Measurements from ENCODE around the gene HELZ. TPM values are rescaled to one million over a fixed set of nuclear protein-coding genes. Genes with fewer than 3 reads are reported as not detected.

The HELZ gene
- total RNA-seq, 1 donor from 2014 or later: 63.5 TPM

DNA sequence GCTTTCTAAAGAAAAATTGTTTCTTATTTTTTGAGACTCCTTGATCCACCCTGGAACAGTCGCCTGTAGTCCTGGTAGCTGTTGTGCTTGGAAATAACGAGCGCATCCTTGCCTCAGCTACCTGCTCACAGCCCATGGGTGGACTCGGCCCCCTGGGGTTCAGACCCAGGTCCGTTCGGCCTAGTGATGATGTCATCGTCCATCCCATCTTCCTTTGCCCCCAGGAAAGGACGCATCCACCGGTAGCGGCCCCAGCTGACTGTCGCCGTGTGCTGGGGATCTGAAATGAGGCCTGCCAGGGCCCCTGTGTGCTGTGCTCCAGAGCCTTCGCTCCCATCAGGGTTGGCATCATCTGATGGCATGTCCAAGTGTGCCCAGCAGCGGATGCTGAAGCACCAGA lies 212.6 kb downstream of the HELZ start:
- H3K9me3 Mint-ChIP-seq (ENCODE audit: unreplicated experiment): no peaks in the 10 kb centered on the region

GRCh38 chr17:67030641-67031040 lies 214.4 kb downstream of the HELZ start:
- H3K4me3 Mint-ChIP-seq (ENCODE audit: unreplicated experiment): no peak overlapping the region
- no peaks in the 10 kb centered on the region for H3K4me1 Mint-ChIP-seq (ENCODE audit: unreplicated experiment)
- H3K27me3 Mint-ChIP-seq (ENCODE audit: unreplicated experiment): no peaks in the 10 kb centered on the region
- no peak for TF ChIP-seq CTCF (IDR thresholded peaks at IDR 0.05)
- no peak overlapping the region for H3K27ac Mint-ChIP-seq (ENCODE audit: unreplicated experiment)
- H3K36me3 Mint-ChIP-seq (ENCODE audit: unreplicated experiment): no peaks in the 10 kb centered on the region
- H3K9me3 Mint-ChIP-seq (ENCODE audit: unreplicated experiment): no peaks in the 10 kb centered on the region
- DNase-seq (ENCODE audit: extremely low spot score, unreplicated experiment): no peak

More for the DNA sequence above, 212.6 kb downstream of the HELZ start:
- Mint-ChIP-seq H3K27me3 (ENCODE audit: unreplicated experiment) (no peaks in the 10 kb centered on the region), H3K4me1 (ENCODE audit: unreplicated experiment) (no peaks in the 10 kb centered on the region), H3K36me3 (ENCODE audit: unreplicated experiment) (no peaks in the 10 kb centered on the region), H3K4me3 (ENCODE audit: unreplicated experiment) (no peak overlapping the region), H3K27ac (ENCODE audit: unreplicated experiment) (no peak overlapping the region)
- DNase-seq (ENCODE audit: extremely low spot score, unreplicated experiment): no peak
- TF ChIP-seq CTCF (IDR thresholded peaks at IDR 0.05): no peak

DNA sequence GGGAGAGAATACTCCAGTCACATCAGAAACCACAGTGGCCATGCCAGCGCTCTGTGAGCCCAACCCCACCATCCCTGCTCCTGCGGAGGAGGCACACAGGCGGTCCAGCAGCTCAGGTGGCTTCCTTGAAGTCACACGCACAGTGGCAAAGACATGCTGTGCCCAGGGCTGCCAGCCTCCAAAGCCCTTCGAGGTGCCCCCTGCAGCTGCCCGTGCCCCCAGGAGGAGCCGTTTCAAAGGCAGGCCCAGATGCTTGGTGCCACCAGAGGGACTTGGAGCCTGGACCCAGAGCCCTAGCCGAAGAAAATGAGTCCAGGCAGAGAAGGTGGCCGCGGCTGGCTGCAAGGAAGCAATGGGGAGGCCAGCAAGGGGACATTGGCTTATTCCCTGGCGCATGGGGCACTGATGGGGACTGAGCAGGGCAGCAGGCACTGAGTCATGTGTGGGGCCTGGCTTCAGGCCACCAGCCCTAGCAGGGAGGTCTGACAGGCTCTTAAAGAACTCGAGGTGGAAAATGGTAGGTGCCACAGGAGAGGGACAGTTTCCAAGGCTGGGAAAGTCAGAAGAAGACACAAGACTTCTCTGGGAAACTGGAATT lies 217.9 kb downstream of the HELZ start:
- Mint-ChIP-seq H3K36me3 (ENCODE audit: unreplicated experiment) (no peaks in the 10 kb centered on the region), H3K4me1 (ENCODE audit: unreplicated experiment) (no peaks in the 10 kb centered on the region), H3K27ac (ENCODE audit: unreplicated experiment) (no peak overlapping the region), H3K4me3 (ENCODE audit: unreplicated experiment) (no peak overlapping the region), H3K9me3 (ENCODE audit: unreplicated experiment) (no peaks in the 10 kb centered on the region), H3K27me3 (ENCODE audit: unreplicated experiment) (no peaks in the 10 kb centered on the region)
- TF ChIP-seq CTCF (IDR thresholded peaks at IDR 0.05): no peak
- DNase-seq (ENCODE audit: extremely low spot score, unreplicated experiment): no peak

DNA sequence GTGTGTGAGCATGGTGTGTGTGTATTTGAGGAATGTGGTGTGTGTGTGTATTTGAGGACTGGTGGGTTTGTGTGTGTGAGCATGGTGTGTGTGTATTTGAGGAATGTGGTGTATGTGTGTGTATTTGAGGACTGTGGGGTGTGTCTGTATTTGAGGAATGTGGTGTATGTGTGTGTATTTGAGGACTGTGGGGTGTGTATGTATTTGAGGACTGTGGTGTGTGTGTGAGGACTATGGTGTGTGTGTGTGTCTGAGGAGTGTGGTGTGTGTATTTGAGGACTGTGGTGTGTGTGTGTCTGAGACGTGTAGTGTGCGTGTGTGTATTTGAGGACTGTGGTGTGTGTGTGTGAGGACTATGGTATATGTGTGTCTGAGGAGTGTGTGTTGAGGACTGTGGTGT lies 218.7 kb downstream of the HELZ start:
- Mint-ChIP-seq H3K36me3 (ENCODE audit: unreplicated experiment) (no peaks in the 10 kb centered on the region), H3K9me3 (ENCODE audit: unreplicated experiment) (no peaks in the 10 kb centered on the region), H3K27ac (ENCODE audit: unreplicated experiment) (no peak overlapping the region), H3K4me3 (ENCODE audit: unreplicated experiment) (no peak overlapping the region), H3K4me1 (ENCODE audit: unreplicated experiment) (no peaks in the 10 kb centered on the region), H3K27me3 (ENCODE audit: unreplicated experiment) (no peaks in the 10 kb centered on the region)
- DNase-seq (ENCODE audit: extremely low spot score, unreplicated experiment): no peak
- no peak for TF ChIP-seq CTCF (IDR thresholded peaks at IDR 0.05)

GRCh38 chr17:67025216-67025792 lies 219.7 kb downstream of the HELZ start:
- no peaks in the 10 kb centered on the region for H3K9me3 Mint-ChIP-seq (ENCODE audit: unreplicated experiment)
- no peaks in the 10 kb centered on the region for H3K36me3 Mint-ChIP-seq (ENCODE audit: unreplicated experiment)
- H3K4me1 Mint-ChIP-seq (ENCODE audit: unreplicated experiment): no peaks in the 10 kb centered on the region
- no peak overlapping the region for H3K4me3 Mint-ChIP-seq (ENCODE audit: unreplicated experiment)
- H3K27me3 Mint-ChIP-seq (ENCODE audit: unreplicated experiment): no peaks in the 10 kb centered on the region
- DNase-seq (ENCODE audit: extremely low spot score, unreplicated experiment): no peak
- TF ChIP-seq CTCF (IDR thresholded peaks at IDR 0.05): no peak
- no peak overlapping the region for H3K27ac Mint-ChIP-seq (ENCODE audit: unreplicated experiment)

All from osteocyte (in vitro differentiated cells).